Liver (tissue), 9 donors: ENCODE measurements around the gene PER1. TPM values are rescaled to one million over a fixed set of nuclear protein-coding genes. Genes with fewer than 3 reads are reported as not detected.

Source experiments
- DNase-seq: peaks from one replicate; pipeline ENCODE4 v3.0.0-alpha.2; 2017; ENCODE audit warnings: low spot score
- H3K27ac ChIP-seq, 2 donors: one replicate each; pipeline ENCODE4 v1.7.0; 2013; ENCODE audit warnings: inconsistent platforms in 2 of 2, low read length in 2 of 2, control low read depth in 1 of 2, low read depth in 1 of 2, mild to moderate bottlenecking in 1 of 2
- H3K27me3 ChIP-seq, 4 donors: one replicate each; pipeline versions ENCODE4 v1.6.1 to v1.7.0; 2013; ENCODE audit warnings: low read length in 3 of 4, inconsistent platforms in 1 of 4, mild to moderate bottlenecking in 1 of 4, moderate library complexity in 1 of 4; ENCODE audit not compliant: control insufficient read depth in 4 of 4, insufficient read depth in 4 of 4
- H3K36me3 ChIP-seq, 4 donors: one replicate each; pipeline versions ENCODE4 v1.6.1 to v1.7.0; 2013; ENCODE audit warnings: low read length in 3 of 4, mild to moderate bottlenecking in 3 of 4, low read depth in 1 of 4, moderate library complexity in 1 of 4; ENCODE audit not compliant: control insufficient read depth in 4 of 4, insufficient read depth in 3 of 4
- H3K4me1 ChIP-seq, 4 donors: one replicate each; pipeline versions ENCODE4 v1.6.1 to v1.7.0; 2013; ENCODE audit warnings: low read length in 3 of 4, mild to moderate bottlenecking in 3 of 4, moderate library complexity in 1 of 4; ENCODE audit not compliant: control insufficient read depth in 4 of 4, insufficient read depth in 4 of 4
- H3K4me3 ChIP-seq, 3 donors: one replicate each; pipeline versions ENCODE4 v1.6.1 to v1.7.0; 2013; ENCODE audit warnings: low read length in 3 of 3, control low read depth in 1 of 3, low read depth in 1 of 3, mild to moderate bottlenecking in 1 of 3
- H3K9ac ChIP-seq, 2 donors: one replicate each; pipeline ENCODE4 v1.7.0; 2013; ENCODE audit warnings: low read length in 2 of 2, mild to moderate bottlenecking in 2 of 2, moderate library complexity in 2 of 2, control low read depth in 1 of 2, low read depth in 1 of 2
- H3K9me3 ChIP-seq, 4 donors: one replicate each; pipeline versions ENCODE4 v1.6.1 to v1.7.0; 2013; ENCODE audit warnings: low read length in 3 of 4; ENCODE audit not compliant: control insufficient read depth in 4 of 4
- CTCF ChIP-seq: fragments of 150-350 bp; IDR thresholded peaks from 2 replicates; pipeline ENCODE4 v1.5.1; 2017; ENCODE audit warnings: improper control_type of control experiment, low read depth, low read length; ENCODE audit not compliant: missing input control
- FOXA1 ChIP-seq: IDR thresholded peaks from 2 replicates; pipeline ENCODE4 v1.6.1; 2016; ENCODE audit warnings: antibody characterized with exemption
- FOXA2 ChIP-seq: IDR thresholded peaks from 2 replicates; pipeline ENCODE4 v1.6.1; 2016; ENCODE audit warnings: antibody characterized with exemption
- GABPA ChIP-seq, 2 donors: IDR thresholded peaks in 1 of 2; conservative IDR thresholded peaks in 1 of 2; 2 replicates each; pipeline ENCODE4 v1.6.1; 2016; ENCODE audit warnings: antibody characterized with exemption in 2 of 2, mild to moderate bottlenecking in 1 of 2, moderate library complexity in 1 of 2
- HNF4A ChIP-seq, 2 donors: conservative IDR thresholded peaks; 2 replicates each; pipeline ENCODE4 v1.6.1; 2016; ENCODE audit warnings: antibody characterized with exemption in 2 of 2, mild to moderate bottlenecking in 2 of 2
- HNF4G ChIP-seq: IDR thresholded peaks from 2 replicates; pipeline ENCODE4 v1.6.1; 2016; ENCODE audit warnings: antibody characterized with exemption
- JUND ChIP-seq, 2 donors: IDR thresholded peaks; 2 replicates each; pipeline ENCODE4 v1.6.1; 2016; ENCODE audit warnings: antibody characterized with exemption in 2 of 2
- NR2F2 ChIP-seq: IDR thresholded peaks from 2 replicates; pipeline ENCODE4 v1.6.1; 2016; ENCODE audit warnings: antibody characterized with exemption
- REST ChIP-seq: IDR thresholded peaks from 2 replicates; pipeline ENCODE4 v1.6.1; 2016; ENCODE audit warnings: antibody characterized with exemption, mild to moderate bottlenecking
- RXRA ChIP-seq, 2 donors: IDR thresholded peaks; 2 replicates each; pipeline ENCODE4 v1.6.1; 2017 to 2018; ENCODE audit warnings: antibody characterized with exemption in 2 of 2, mild to moderate bottlenecking in 1 of 2
- TAF1 ChIP-seq: conservative IDR thresholded peaks from 2 replicates; pipeline ENCODE4 v1.6.1; 2016; ENCODE audit warnings: antibody characterized with exemption, mild to moderate bottlenecking
- YY1 ChIP-seq: IDR thresholded peaks from 2 replicates; pipeline ENCODE4 v1.6.1; 2016; ENCODE audit warnings: antibody characterized with exemption, mild to moderate bottlenecking
- WGBS: extraction: QIAGEN DNeasy Blood & Tissue Kit; methylation state at CpG from one replicate; pipeline ENCODE4 v1.1.7; 2013; 5-methylcytosine and 5-hydroxymethylcytosine counted together
- polyA plus RNA-seq, 2 donors: library from polyadenylated mRNA; stranded (reverse) in 1 of 2; unstranded in 1 of 2; fragments of 200-250 nt in 1 of 2; fragments of >200 nt in 1 of 2; fragmentation: Nextera tagmentation in 1 of 2; extraction: Ambion mirVana in 1 of 2; gene quantifications; one replicate each; pipeline versions ENCODE4 v1.2.1 to v1.2.3, GENCODE V29; 2013 to 2015
- total RNA-seq, 2 donors: library from RNA; depleted of rRNA; stranded (reverse); fragments of >200 nt; gene quantifications; one replicate each; pipeline ENCODE4 v1.2.3, GENCODE V29; 2014
- TF ChIP-seq, protein P1 (sequence below): IDR thresholded peaks from 2 replicates; pipeline ENCODE4 v1.6.1; 2016; ENCODE audit warnings: antibody characterized with exemption
- TF ChIP-seq, protein P2 (sequence below): IDR thresholded peaks from 2 replicates; pipeline ENCODE4 v1.6.1; 2016; ENCODE audit warnings: antibody characterized with exemption
- donor health status: healthy.
- donor health status: healthy.
- donor health status: healthy.
- donor health status: healthy.
- donor health status: healthy.

PER1 gene
- total and polyA plus RNA-seq, 4 donors, result 10.1 to 71.6 (median 29.7) TPM

- 95% methylated on average over 29 of the region's 29 CpGs for WGBS
- Histone ChIP-seq H3K4me3 (no peak overlapping the region), H3K4me1 (peaks cover 12 to 37% (median 25%) of the 10 kb centered on the region in 4 donors), H3K36me3 (peaks cover 37 to 57% (median 49%) of the 10 kb centered on the region in 4 donors), H3K9ac (no peak overlapping the region), H3K9me3 (no peaks in the 10 kb centered on the region), H3K27ac (no peak overlapping the region), H3K27me3 (no peaks in the 10 kb centered on the region)
- TF ChIP-seq GABPA (IDR thresholded peaks at IDR 0.05 in 1 of 2, conservative IDR thresholded peaks at IDR 0.05 in 1 of 2) (no peak), FOXA1 (no peak), YY1 (no peak)
- no peak for DNase-seq
Observed at GRCh38 chr17:8149419-8150193, 2.6 kb downstream of the PER1 start.

DNA sequence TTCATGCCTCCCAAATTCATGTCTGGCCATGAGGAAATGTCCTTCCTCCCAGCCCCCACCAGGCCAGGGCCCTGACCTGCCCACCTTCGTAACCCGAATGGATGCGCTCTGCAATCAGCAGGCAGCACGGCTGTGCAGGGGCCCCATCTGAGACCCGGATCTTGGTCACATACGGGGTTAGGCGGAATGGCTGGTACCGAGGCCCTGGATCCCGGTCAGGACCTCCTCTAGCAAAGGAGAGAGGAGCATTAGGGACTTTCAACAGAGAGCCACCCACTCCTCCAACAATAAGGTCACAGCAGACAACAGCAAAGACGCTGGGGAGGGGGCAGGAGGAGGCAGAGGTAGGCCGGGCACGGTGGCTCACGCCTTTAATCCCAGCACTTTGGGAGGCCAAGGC, 3.6 kb downstream of the PER1 start:
- H3K27me3 ChIP-seq, result no peaks in the 10 kb centered on the region
- peaks cover 12 to 32% (median 24%) of the 10 kb centered on the region in 4 donors for H3K4me1 ChIP-seq
- no peak overlapping the region for H3K4me3 ChIP-seq
- no peak overlapping the region for H3K27ac ChIP-seq
- no peak for TF ChIP-seq YY1
- no peak overlapping the region for H3K9ac ChIP-seq
- 91% methylated on average over 13 of the region's 13 CpGs for WGBS
- no peaks in the 10 kb centered on the region for H3K9me3 ChIP-seq
- H3K36me3 ChIP-seq, result peaks cover 45 to 68% (median 58%) of the 10 kb centered on the region in 4 donors
- DNase-seq, result no peak

DNA sequence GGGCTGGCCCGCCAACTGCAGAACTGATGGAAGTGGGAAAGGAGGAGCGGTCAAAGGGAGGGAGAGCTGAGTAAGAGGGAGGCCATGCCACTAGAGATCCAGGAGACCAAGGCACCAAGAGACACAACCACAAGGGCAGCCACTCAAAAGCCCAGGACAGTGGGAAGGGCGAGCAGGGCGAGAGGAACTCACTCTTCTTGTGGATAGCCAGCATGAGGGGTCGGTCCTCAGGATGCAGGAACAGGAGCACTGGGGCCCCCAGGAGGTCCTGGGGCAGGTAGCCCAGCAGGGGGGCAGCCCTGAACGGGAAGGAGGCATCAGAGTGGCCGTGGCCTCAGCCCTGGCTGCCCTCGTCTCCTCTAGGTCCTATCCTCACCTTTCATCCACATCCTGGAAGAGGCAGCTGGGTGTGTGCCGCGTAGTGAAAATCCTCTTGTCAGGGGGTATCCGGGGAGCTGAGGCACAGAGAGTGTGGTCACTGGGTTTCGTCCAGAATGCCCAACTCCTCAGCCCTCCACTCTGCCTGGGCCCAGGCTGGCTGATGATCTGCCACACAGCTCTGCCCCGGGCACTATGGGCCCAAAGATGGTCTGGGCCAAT, 4.3 kb downstream of the PER1 start:
- Histone ChIP-seq H3K27me3 (no peaks in the 10 kb centered on the region), H3K4me3 (no peak overlapping the region), H3K9me3 (no peaks in the 10 kb centered on the region), H3K4me1 (peaks cover 10 to 25% (median 18%) of the 10 kb centered on the region in 4 donors), H3K9ac (no peak overlapping the region), H3K27ac (no peak overlapping the region), H3K36me3 (peaks cover 48 to 73% (median 61%) of the 10 kb centered on the region in 4 donors)
- TF ChIP-seq JUND (IDR thresholded peaks at IDR 0.05) (no peak), NR2F2 (no peak), HNF4A (conservative IDR thresholded peaks at IDR 0.05) (no peak), REST (no peak), HNF4G (no peak), FOXA2 (no peak), CTCF (no peak), FOXA1 (no peak), TAF1 (no peak), RXRA (IDR thresholded peaks at IDR 0.05) (no peak), GABPA (IDR thresholded peaks at IDR 0.05 in 1 of 2, conservative IDR thresholded peaks at IDR 0.05 in 1 of 2) (no peak), YY1 (no peak)
- TF ChIP-seq, protein P1, sequence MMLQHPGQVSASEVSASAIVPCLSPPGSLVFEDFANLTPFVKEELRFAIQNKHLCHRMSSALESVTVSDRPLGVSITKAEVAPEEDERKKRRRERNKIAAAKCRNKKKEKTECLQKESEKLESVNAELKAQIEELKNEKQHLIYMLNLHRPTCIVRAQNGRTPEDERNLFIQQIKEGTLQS, result no peak
- TF ChIP-seq, protein P2, sequence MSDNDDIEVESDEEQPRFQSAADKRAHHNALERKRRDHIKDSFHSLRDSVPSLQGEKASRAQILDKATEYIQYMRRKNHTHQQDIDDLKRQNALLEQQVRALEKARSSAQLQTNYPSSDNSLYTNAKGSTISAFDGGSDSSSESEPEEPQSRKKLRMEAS, result no peak
- DNase-seq, result no peak
- 95% methylated on average over 13 of the region's 13 CpGs for WGBS
